ENCODE results near the gene EFCAB6.

Gene EFCAB6

GRCh38 chr22:43484227-43484626, 327.9 kb downstream of the EFCAB6 start:
- H3K79me2 ChIP-seq (ENCODE audit: insufficient read depth, low read length) = no peaks in the 10 kb centered on the region
- ATAC-seq (ENCODE audit: insufficient read depth, low read depth) (no peak), DNase-seq (no peak)
- no peak overlapping the region for H3K4me2 ChIP-seq (ENCODE audit: insufficient read depth, low read length)
- H3K27ac ChIP-seq (ENCODE audit: low read length) = no peak overlapping the region
- no peak overlapping the region for H3K9ac ChIP-seq (ENCODE audit: low read depth, low read length)
- no peaks in the 10 kb centered on the region for H3K36me3 ChIP-seq (ENCODE audit: insufficient read depth, low read length)
- TF ChIP-seq CTCF (IDR thresholded peaks at IDR 0.05; ENCODE audit: borderline replicate concordance, extremely low read depth, low read length, poor library complexity, severe bottlenecking) (no peak), EZH2 (IDR thresholded peaks at IDR 0.05; ENCODE audit: borderline replicate concordance, low read depth, low read length, severe bottlenecking) (no peak)
- H2AFZ ChIP-seq (ENCODE audit: low read depth, low read length) = no peak overlapping the region
- H3K27me3 ChIP-seq (ENCODE audit: insufficient read depth, low read length, poor library complexity) = no peaks in the 10 kb centered on the region
- no peaks in the 10 kb centered on the region for H3K9me3 ChIP-seq (ENCODE audit: insufficient read depth, low read length, severe bottlenecking)
- H3K4me3 ChIP-seq (ENCODE audit: low read depth in 1 of 2, low read length in 2 of 2) = no peak overlapping the region
- H3K4me1 ChIP-seq (ENCODE audit: insufficient read depth, low read length) = no peaks in the 10 kb centered on the region
- no peaks in the 10 kb centered on the region; the same call in 1 of the 2 replicates for H4K20me1 ChIP-seq (ENCODE audit: insufficient read depth, low read length)

- H2AFZ ChIP-seq (ENCODE audit: low read depth, low read length) = no peak overlapping the region
- ATAC-seq (ENCODE audit: insufficient read depth, low read depth) (no peak), DNase-seq (no peak)
- no peak overlapping the region for H3K4me3 ChIP-seq (ENCODE audit: low read depth in 1 of 2, low read length in 2 of 2)
- H3K9me3 ChIP-seq (ENCODE audit: insufficient read depth, low read length, severe bottlenecking) = no peaks in the 10 kb centered on the region
- H4K20me1 ChIP-seq (ENCODE audit: insufficient read depth, low read length) = no peaks in the 10 kb centered on the region; the same call in 1 of the 2 replicates
- H3K9ac ChIP-seq (ENCODE audit: low read depth, low read length) = no peak overlapping the region
- no peak overlapping the region for H3K27ac ChIP-seq (ENCODE audit: low read length)
- H3K4me1 ChIP-seq (ENCODE audit: insufficient read depth, low read length) = no peaks in the 10 kb centered on the region
- no peaks in the 10 kb centered on the region for H3K27me3 ChIP-seq (ENCODE audit: insufficient read depth, low read length, poor library complexity)
- TF ChIP-seq CTCF (IDR thresholded peaks at IDR 0.05; ENCODE audit: borderline replicate concordance, extremely low read depth, low read length, poor library complexity, severe bottlenecking) (no peak), EZH2 (IDR thresholded peaks at IDR 0.05; ENCODE audit: borderline replicate concordance, low read depth, low read length, severe bottlenecking) (no peak)
- H3K36me3 ChIP-seq (ENCODE audit: insufficient read depth, low read length) = no peaks in the 10 kb centered on the region
- H3K4me2 ChIP-seq (ENCODE audit: insufficient read depth, low read length) = no peak overlapping the region
- no peaks in the 10 kb centered on the region for H3K79me2 ChIP-seq (ENCODE audit: insufficient read depth, low read length)
Observed at GRCh38 chr22:43483669-43484068, 328.4 kb downstream of the EFCAB6 start.

GRCh38 chr22:43483266-43483665, 328.8 kb downstream of the EFCAB6 start:
- TF ChIP-seq CTCF (IDR thresholded peaks at IDR 0.05; ENCODE audit: borderline replicate concordance, extremely low read depth, low read length, poor library complexity, severe bottlenecking) (no peak), EZH2 (IDR thresholded peaks at IDR 0.05; ENCODE audit: borderline replicate concordance, low read depth, low read length, severe bottlenecking) (no peak)
- Histone ChIP-seq H3K4me1 (ENCODE audit: insufficient read depth, low read length) (no peaks in the 10 kb centered on the region), H4K20me1 (ENCODE audit: insufficient read depth, low read length) (no peaks in the 10 kb centered on the region; the same call in 1 of the 2 replicates), H3K36me3 (ENCODE audit: insufficient read depth, low read length) (no peaks in the 10 kb centered on the region), H3K9me3 (ENCODE audit: insufficient read depth, low read length, severe bottlenecking) (no peaks in the 10 kb centered on the region), H3K79me2 (ENCODE audit: insufficient read depth, low read length) (no peaks in the 10 kb centered on the region), H2AFZ (ENCODE audit: low read depth, low read length) (no peak overlapping the region), H3K27ac (ENCODE audit: low read length) (no peak overlapping the region), H3K9ac (ENCODE audit: low read depth, low read length) (no peak overlapping the region), H3K27me3 (ENCODE audit: insufficient read depth, low read length, poor library complexity) (no peaks in the 10 kb centered on the region), H3K4me3 (ENCODE audit: low read depth in 1 of 2, low read length in 2 of 2) (no peak overlapping the region), H3K4me2 (ENCODE audit: insufficient read depth, low read length) (no peak overlapping the region)
- DNase-seq = no peak
- no peak for ATAC-seq (ENCODE audit: insufficient read depth, low read depth)

GRCh38 chr22:43482318-43482625, 329.8 kb downstream of the EFCAB6 start:
- no peak overlapping the region for H2AFZ ChIP-seq (ENCODE audit: low read depth, low read length)
- ATAC-seq (ENCODE audit: insufficient read depth, low read depth) = no peak
- no peak overlapping the region for H3K4me3 ChIP-seq (ENCODE audit: low read depth in 1 of 2, low read length in 2 of 2)
- TF ChIP-seq CTCF (IDR thresholded peaks at IDR 0.05; ENCODE audit: borderline replicate concordance, extremely low read depth, low read length, poor library complexity, severe bottlenecking) = no peak
- H3K27me3 ChIP-seq (ENCODE audit: insufficient read depth, low read length, poor library complexity) = no peaks in the 10 kb centered on the region
- H3K79me2 ChIP-seq (ENCODE audit: insufficient read depth, low read length) = no peaks in the 10 kb centered on the region
- H3K36me3 ChIP-seq (ENCODE audit: insufficient read depth, low read length) = no peaks in the 10 kb centered on the region
- H4K20me1 ChIP-seq (ENCODE audit: insufficient read depth, low read length) = no peaks in the 10 kb centered on the region; the same call in 1 of the 2 replicates
- H3K4me1 ChIP-seq (ENCODE audit: insufficient read depth, low read length) = no peaks in the 10 kb centered on the region
- no peaks in the 10 kb centered on the region for H3K9me3 ChIP-seq (ENCODE audit: insufficient read depth, low read length, severe bottlenecking)
- no peak for DNase-seq
- no peak overlapping the region for H3K9ac ChIP-seq (ENCODE audit: low read depth, low read length)
- no peak overlapping the region for H3K4me2 ChIP-seq (ENCODE audit: insufficient read depth, low read length)
- no peak overlapping the region for H3K27ac ChIP-seq (ENCODE audit: low read length)
